B cell (primary cell): ENCODE data around the gene CNTNAP3B.
"Not testable (repeated sequence)": the region's sequence is repeated elsewhere in the genome, so short reads cannot be mapped to it uniquely, and the experiment has no call there.

ENCODE experiments used
- EZH2 ChIP-seq: IDR thresholded peaks from 2 replicates; pipeline ENCODE4 v1.6.1; 2012; ENCODE audit warnings: borderline replicate concordance, low read depth, mild to moderate bottlenecking, moderate library complexity, low read length; ENCODE audit not compliant: insufficient read depth, poor library complexity, severe bottlenecking
- TF ChIP-seq, protein P1 (sequence below): fragments of 200-600 bp; IDR thresholded peaks from one replicate; pipeline ENCODE4 v1.8.0; 2022; ENCODE audit warnings: antibody characterized with exemption, mild to moderate bottlenecking

- TF ChIP-seq, protein P1, sequence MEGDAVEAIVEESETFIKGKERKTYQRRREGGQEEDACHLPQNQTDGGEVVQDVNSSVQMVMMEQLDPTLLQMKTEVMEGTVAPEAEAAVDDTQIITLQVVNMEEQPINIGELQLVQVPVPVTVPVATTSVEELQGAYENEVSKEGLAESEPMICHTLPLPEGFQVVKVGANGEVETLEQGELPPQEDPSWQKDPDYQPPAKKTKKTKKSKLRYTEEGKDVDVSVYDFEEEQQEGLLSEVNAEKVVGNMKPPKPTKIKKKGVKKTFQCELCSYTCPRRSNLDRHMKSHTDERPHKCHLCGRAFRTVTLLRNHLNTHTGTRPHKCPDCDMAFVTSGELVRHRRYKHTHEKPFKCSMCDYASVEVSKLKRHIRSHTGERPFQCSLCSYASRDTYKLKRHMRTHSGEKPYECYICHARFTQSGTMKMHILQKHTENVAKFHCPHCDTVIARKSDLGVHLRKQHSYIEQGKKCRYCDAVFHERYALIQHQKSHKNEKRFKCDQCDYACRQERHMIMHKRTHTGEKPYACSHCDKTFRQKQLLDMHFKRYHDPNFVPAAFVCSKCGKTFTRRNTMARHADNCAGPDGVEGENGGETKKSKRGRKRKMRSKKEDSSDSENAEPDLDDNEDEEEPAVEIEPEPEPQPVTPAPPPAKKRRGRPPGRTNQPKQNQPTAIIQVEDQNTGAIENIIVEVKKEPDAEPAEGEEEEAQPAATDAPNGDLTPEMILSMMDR: not testable (repeated sequence)
- not testable (repeated sequence) for TF ChIP-seq EZH2
Observed at GRCh38 chr9:41991607-41992006, 137.6 kb downstream of the CNTNAP3B start.
